ENCODE data around the gene PYGB.

Gene PYGB

DNA sequence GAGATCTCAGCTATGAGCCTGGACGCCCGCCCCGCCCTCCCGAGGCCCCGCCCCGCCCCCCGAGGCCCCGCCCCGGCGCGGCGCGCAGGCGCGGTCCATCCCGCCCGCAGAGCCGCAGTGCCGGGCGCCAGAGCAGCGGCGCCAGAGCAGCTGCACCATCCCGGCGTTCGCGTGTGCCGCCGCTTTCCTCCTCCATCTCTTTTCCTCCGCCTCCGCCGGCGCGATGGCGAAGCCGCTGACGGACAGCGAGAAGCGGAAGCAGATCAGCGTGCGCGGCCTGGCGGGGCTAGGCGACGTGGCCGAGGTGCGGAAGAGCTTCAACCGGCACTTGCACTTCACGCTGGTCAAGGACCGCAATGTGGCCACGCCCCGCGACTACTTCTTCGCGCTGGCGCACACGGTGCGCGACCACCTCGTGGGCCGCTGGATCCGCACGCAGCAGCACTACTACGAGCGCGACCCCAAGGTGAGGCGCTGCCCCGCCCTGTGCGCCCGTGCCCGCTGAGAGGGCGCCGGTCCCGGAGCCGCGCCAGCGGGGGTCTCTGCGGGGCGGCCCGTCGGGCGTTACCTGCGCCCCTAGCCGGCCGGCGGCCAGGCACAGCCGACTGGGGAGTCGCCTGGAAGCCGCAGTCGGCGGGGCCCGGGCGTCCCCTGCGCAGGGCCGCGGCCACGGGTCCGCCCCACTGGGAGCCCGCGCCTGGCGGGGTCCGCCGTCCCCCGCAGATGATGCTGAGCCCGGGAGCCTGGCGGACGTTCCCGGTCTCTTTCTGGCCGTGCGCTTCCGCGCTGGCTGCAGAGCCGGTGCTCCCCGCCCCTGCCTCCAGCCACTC is at the start of gene PYGB:
PYGB (plus strand) TSS at position 130 of the 830 bp plus-strand sequence; CDS start at position 224, 94 bp downstream.
- Histone ChIP-seq H3K36me3 (ENCODE audit: control insufficient read depth, insufficient read depth, low read length) (no peaks in the 10 kb centered on the region), H3K9ac (ENCODE audit: low read depth, low read length) (peak within 1 kb of the TSS; percentile 60), H3K27me3 (ENCODE audit: control insufficient read depth, insufficient read depth, low read length) (peaks cover 13% of the 10 kb centered on the region), H3K9me3 (ENCODE audit: control insufficient read depth, insufficient read depth, low read length) (no peaks in the 10 kb centered on the region), H3K4me1 (ENCODE audit: control insufficient read depth, insufficient read depth, low read length) (peaks cover 9% of the 10 kb centered on the region), H3K4me3 (ENCODE audit: low read depth, low read length) (peak within 1 kb of the TSS; percentile 82)

DNA sequence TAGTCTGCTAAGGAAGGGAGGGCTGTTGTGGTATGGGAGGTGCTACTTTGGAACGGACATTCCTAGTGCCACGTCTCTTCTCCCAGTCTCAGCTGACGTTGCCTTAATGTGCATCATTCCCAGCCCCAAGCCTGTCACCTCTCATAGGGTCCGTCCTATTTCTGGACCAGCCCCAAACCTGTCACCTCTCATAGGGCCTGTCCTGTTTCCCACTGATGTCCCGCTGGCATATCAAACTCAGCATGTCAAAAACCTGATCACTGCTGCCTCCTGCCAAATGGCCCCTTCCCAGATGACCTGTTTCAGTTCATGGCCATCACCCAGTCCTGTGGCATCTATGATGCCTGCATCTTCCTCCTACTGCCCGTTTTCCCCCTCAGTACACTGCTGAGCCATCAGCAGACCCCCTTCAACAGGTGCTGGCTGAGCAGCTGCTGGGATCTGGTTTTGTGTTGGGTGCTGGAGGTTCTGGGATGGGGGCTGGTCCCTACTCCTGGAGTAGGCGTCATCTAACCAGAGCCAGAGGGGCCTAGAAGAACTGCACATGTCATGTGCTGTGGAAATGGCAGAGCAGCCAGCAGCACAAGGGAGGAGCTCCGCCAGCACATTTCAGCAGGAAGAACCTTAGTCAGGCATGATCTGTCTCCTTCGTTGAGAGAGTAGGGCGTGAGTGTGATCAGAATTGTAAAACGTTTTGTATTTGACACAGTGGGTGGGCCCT is 49.1 kb upstream of the PYGB start:
- peaks cover 5% of the 10 kb centered on the region for H3K4me1 ChIP-seq (ENCODE audit: control insufficient read depth, insufficient read depth, low read length)
- H3K4me3 ChIP-seq (ENCODE audit: low read depth, low read length): no peak overlapping the region
- no peak overlapping the region for H3K9ac ChIP-seq (ENCODE audit: low read depth, low read length)
- peaks cover 8% of the 10 kb centered on the region for H3K27me3 ChIP-seq (ENCODE audit: control insufficient read depth, insufficient read depth, low read length)
- no peaks in the 10 kb centered on the region for H3K36me3 ChIP-seq (ENCODE audit: control insufficient read depth, insufficient read depth, low read length)
- H3K9me3 ChIP-seq (ENCODE audit: control insufficient read depth, insufficient read depth, low read length): no peaks in the 10 kb centered on the region

DNA sequence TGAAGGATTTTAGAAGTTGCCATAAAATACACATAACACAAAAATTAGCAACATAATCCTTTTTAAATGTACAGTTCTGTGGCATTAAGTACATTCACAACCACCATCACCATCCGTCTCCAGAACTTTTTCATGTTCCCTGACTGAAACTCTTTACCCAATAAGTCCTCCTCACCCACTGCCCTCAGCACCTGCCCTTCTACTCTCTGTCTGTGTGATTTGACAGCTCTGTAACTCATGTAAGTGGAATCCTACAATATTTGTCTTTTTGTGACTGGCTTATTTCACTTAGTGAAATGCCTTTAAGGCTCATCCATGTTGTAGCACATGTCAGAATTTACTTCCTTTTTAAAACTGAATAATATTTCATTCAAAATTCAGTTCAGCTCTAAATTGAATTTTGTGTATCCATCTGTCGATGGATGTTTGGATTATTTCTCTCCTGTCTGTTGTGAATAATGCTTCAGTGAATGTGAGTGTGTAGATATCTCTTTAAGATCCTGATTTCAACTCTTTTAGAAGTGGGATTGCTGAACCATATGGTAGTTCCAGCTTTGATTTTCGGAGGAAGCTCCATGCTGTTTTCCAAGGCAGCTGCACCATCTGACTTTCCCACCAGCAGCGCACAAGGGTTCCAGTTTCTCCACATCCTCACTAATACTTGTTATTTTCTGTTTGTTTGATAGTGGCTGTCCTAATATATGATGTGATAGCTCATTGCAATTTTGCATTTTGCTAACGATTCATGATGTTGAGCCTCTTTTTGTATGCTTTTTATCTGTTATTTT is 48.2 kb upstream of the PYGB start:
- H3K4me1 ChIP-seq (ENCODE audit: control insufficient read depth, insufficient read depth, low read length): peaks cover 5% of the 10 kb centered on the region
- H3K27me3 ChIP-seq (ENCODE audit: control insufficient read depth, insufficient read depth, low read length): peaks cover 8% of the 10 kb centered on the region
- H3K4me3 ChIP-seq (ENCODE audit: low read depth, low read length): no peak overlapping the region
- no peaks in the 10 kb centered on the region for H3K9me3 ChIP-seq (ENCODE audit: control insufficient read depth, insufficient read depth, low read length)
- no peak overlapping the region for H3K9ac ChIP-seq (ENCODE audit: low read depth, low read length)
- H3K36me3 ChIP-seq (ENCODE audit: control insufficient read depth, insufficient read depth, low read length): no peaks in the 10 kb centered on the region

DNA sequence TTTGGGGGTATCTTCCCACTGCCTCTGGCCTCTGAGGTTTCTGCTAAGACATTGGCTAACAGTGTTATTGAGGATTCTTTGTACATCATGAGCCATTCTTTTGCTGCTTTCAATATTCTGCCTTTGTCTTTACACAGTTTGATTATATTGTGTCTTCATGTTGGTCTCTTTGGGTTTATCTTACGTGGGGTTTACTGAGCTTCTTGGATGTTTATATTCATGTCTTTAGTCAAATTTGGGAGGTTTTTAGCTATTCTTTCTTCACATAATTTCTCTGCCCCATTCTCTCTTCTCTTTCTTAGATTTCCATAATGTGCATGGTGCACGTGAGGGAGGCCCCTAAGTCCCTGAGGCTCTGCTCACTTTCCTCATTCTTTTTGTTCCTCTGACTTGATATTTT is 44.8 kb upstream of the PYGB start:
- H3K36me3 ChIP-seq (ENCODE audit: control insufficient read depth, insufficient read depth, low read length): no peaks in the 10 kb centered on the region
- H3K4me1 ChIP-seq (ENCODE audit: control insufficient read depth, insufficient read depth, low read length): peaks cover 5% of the 10 kb centered on the region
- H3K9me3 ChIP-seq (ENCODE audit: control insufficient read depth, insufficient read depth, low read length): no peaks in the 10 kb centered on the region
- no peak overlapping the region for H3K4me3 ChIP-seq (ENCODE audit: low read depth, low read length)
- no peak overlapping the region for H3K9ac ChIP-seq (ENCODE audit: low read depth, low read length)
- H3K27me3 ChIP-seq (ENCODE audit: control insufficient read depth, insufficient read depth, low read length): no peaks in the 10 kb centered on the region

DNA sequence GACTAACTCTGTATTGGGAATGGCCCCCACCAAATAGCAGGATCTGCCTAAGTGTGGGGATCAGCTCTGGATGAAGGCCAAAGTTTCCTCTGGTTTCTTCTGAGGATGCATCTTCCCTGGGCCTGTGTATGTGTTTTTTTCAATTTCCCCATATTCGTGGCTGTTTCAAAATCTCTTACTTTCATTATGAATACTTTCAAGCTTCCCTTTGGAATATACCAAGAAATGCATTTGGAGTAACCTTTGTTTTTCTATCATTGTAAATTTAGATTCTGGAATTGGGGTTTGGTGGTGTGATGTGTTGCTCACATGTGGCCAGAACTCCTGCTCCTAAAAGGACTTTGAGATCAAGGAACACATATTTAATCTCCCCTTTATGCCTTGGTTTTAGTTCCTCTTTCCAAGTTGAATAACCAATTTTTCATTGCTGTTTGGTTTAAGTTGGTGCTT is 44.0 kb upstream of the PYGB start:
- Histone ChIP-seq H3K4me1 (ENCODE audit: control insufficient read depth, insufficient read depth, low read length) (peaks cover 3% of the 10 kb centered on the region), H3K4me3 (ENCODE audit: low read depth, low read length) (no peak overlapping the region), H3K27me3 (ENCODE audit: control insufficient read depth, insufficient read depth, low read length) (no peaks in the 10 kb centered on the region), H3K9me3 (ENCODE audit: control insufficient read depth, insufficient read depth, low read length) (no peaks in the 10 kb centered on the region), H3K36me3 (ENCODE audit: control insufficient read depth, insufficient read depth, low read length) (no peaks in the 10 kb centered on the region), H3K9ac (ENCODE audit: low read depth, low read length) (no peak overlapping the region)

DNA sequence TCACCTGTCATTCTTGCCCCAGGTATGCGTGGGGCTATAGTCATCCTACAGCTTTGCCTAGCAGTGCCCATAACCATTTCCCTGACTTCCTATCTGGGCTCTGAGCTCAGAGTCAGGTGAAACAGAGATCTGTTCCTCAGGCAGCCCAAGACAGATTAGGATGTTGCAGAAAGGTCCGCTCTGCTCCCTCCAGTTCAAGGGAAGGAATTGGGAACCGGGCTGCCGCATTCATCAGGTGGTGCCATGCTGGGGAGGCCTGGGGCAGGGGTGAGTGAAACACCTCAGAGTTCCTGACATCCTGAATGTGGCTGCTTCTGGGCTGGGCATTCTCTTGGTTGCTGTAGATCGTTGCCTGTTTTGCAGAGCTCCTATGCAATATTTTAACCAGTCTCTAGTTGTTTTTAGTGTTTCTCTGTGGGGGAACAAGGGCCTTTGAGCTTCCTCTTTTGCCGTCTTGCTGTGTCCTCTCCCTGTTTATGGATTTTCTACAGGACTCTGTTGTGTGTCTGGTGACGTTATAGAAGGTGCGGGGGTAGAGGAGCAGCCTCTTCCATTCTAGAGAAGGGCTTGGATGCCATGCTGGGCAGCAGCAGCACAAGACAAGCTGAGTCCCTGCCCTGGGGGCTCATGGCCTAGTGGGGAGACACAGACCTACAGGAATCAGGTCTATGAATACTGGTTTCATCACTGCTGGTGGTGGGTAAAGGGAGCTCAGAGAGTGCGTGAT is 43.2 kb upstream of the PYGB start:
- H3K9ac ChIP-seq (ENCODE audit: low read depth, low read length): no peak overlapping the region
- H3K9me3 ChIP-seq (ENCODE audit: control insufficient read depth, insufficient read depth, low read length): no peaks in the 10 kb centered on the region
- H3K4me3 ChIP-seq (ENCODE audit: low read depth, low read length): no peak overlapping the region
- H3K36me3 ChIP-seq (ENCODE audit: control insufficient read depth, insufficient read depth, low read length): no peaks in the 10 kb centered on the region
- no peaks in the 10 kb centered on the region for H3K27me3 ChIP-seq (ENCODE audit: control insufficient read depth, insufficient read depth, low read length)
- H3K4me1 ChIP-seq (ENCODE audit: control insufficient read depth, insufficient read depth, low read length): no peaks in the 10 kb centered on the region

DNA sequence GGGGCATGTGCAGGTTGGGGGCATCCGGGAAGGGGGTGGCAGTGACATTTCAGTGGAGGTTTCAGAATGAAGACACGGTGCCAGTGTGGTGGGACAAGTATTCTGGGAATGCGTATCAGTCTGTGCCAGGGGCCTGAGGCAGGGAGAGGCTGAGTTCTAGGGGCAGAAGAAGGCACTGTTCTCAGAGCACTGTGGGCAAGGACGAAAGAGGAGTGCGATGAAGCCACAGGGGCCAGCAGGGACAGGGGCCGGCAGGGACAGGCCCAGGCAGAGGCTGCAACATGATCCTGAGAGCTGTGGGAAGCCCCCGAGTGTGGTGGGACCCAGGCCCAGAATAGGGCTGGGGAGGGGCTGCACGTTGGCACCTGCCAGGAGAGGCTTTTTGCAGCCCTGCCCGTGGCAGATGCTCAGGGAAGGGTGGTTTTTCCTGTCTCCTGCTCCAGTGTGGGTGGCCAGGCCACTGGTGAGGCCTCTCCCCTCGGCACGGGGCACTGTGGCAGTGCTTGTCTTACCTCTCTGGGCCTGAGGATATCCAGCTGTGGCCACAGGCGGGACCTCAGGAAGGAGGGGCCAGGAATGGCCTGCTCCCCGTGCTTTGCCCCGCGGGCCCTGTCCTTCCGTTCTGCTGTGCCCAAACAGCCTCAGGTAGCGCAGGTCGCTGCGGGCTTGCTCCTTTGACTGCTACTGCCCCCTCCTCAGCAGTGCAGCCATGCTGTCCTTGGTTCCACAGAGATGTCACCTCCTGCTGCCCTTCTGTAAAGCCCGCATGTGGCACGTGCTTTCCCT is 42.4 kb upstream of the PYGB start:
- H3K27me3 ChIP-seq (ENCODE audit: control insufficient read depth, insufficient read depth, low read length): no peaks in the 10 kb centered on the region
- no peak overlapping the region for H3K4me3 ChIP-seq (ENCODE audit: low read depth, low read length)
- H3K9ac ChIP-seq (ENCODE audit: low read depth, low read length): no peak overlapping the region
- no peaks in the 10 kb centered on the region for H3K4me1 ChIP-seq (ENCODE audit: control insufficient read depth, insufficient read depth, low read length)
- no peaks in the 10 kb centered on the region for H3K9me3 ChIP-seq (ENCODE audit: control insufficient read depth, insufficient read depth, low read length)
- H3K36me3 ChIP-seq (ENCODE audit: control insufficient read depth, insufficient read depth, low read length): no peaks in the 10 kb centered on the region

DNA sequence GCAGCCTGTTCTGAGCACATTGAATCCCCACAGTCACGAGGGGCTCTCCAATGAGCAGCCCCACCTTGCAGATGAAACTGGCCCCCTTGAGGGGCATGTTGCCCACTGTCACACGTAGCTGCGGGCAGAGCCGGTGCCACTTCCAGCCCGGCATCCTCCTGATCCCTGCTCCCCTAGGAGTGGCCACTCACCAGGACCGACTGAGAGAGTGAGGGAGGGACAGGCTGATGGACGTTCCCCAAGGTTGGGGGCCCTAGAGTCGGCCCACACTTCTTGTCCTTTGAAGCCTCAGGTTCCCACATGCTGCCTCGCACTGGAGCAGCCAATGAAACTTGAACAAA is 41.9 kb upstream of the PYGB start:
- H3K9ac ChIP-seq (ENCODE audit: low read depth, low read length): no peak overlapping the region
- H3K9me3 ChIP-seq (ENCODE audit: control insufficient read depth, insufficient read depth, low read length): no peaks in the 10 kb centered on the region
- H3K4me3 ChIP-seq (ENCODE audit: low read depth, low read length): no peak overlapping the region
- no peaks in the 10 kb centered on the region for H3K4me1 ChIP-seq (ENCODE audit: control insufficient read depth, insufficient read depth, low read length)
- H3K27me3 ChIP-seq (ENCODE audit: control insufficient read depth, insufficient read depth, low read length): no peaks in the 10 kb centered on the region
- H3K36me3 ChIP-seq (ENCODE audit: control insufficient read depth, insufficient read depth, low read length): no peaks in the 10 kb centered on the region

DNA sequence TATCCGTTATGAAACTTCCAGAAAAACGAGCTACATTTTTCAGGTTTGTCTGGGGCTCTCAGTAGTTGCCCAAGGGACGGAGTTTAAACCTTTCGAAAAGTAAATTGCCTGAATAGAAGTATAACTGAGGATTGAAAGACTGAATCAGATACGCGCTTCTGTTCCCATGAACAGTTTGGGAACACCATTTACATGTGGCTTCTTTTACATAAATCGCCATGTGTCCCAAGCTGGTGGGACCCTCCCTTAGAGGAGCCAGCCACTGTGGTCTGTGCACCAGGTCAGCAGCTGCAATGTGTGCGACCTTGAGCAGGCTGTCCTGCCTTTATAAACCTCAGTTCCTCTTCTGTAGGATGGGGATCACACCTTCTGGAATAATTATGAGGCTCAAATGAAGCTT is 41.3 kb upstream of the PYGB start:
- no peaks in the 10 kb centered on the region for H3K27me3 ChIP-seq (ENCODE audit: control insufficient read depth, insufficient read depth, low read length)
- H3K4me3 ChIP-seq (ENCODE audit: low read depth, low read length): no peak overlapping the region
- no peaks in the 10 kb centered on the region for H3K9me3 ChIP-seq (ENCODE audit: control insufficient read depth, insufficient read depth, low read length)
- no peaks in the 10 kb centered on the region for H3K4me1 ChIP-seq (ENCODE audit: control insufficient read depth, insufficient read depth, low read length)
- H3K9ac ChIP-seq (ENCODE audit: low read depth, low read length): no peak overlapping the region
- no peaks in the 10 kb centered on the region for H3K36me3 ChIP-seq (ENCODE audit: control insufficient read depth, insufficient read depth, low read length)

DNA sequence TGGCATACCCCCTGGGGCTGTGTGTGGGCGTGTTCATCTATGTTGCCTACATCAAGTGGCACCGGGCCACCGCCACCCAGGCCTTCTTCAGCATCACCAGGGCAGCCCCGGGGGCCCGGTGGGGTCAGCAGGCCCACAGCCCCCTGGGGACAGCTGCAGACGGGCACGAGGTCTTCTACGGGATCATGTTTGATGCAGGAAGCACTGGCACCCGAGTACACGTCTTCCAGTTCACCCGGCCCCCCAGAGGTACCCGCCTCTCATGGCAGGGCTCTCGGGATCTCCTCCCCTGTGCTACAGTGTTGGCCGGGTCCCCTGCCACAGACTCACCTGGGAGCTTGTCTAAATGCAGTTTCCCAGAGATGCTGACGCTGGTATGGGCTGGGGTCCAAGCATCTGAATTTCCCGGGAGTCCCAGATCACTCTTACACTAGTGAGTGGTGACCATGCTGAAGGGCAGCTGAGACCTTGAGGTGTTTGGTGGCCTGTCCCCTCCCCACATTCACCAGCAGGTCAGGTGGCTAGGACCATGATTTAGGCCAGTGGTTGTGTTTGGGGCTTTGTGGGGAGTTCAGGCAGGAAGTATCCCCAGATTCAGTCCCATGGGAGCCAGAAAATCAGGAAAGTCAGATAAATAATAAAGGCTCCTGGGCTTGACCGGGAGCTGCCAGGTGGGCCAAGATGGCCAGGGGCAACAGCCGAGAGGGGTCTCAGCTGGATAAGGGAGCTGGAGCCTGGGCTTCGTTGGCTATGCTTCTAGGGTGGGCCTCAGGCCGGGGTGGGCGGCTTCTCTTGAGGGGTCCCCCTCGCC is 40.5 kb upstream of the PYGB start:
- no peak overlapping the region for H3K9ac ChIP-seq (ENCODE audit: low read depth, low read length)
- no peaks in the 10 kb centered on the region for H3K4me1 ChIP-seq (ENCODE audit: control insufficient read depth, insufficient read depth, low read length)
- H3K9me3 ChIP-seq (ENCODE audit: control insufficient read depth, insufficient read depth, low read length): no peaks in the 10 kb centered on the region
- H3K36me3 ChIP-seq (ENCODE audit: control insufficient read depth, insufficient read depth, low read length): peaks cover 3% of the 10 kb centered on the region
- no peaks in the 10 kb centered on the region for H3K27me3 ChIP-seq (ENCODE audit: control insufficient read depth, insufficient read depth, low read length)
- H3K4me3 ChIP-seq (ENCODE audit: low read depth, low read length): no peak overlapping the region
